Occipital lobe (tissue), 2 donors: ENCODE data around the gene COL28A1. TPM values are rescaled to one million over a fixed set of nuclear protein-coding genes. Genes with fewer than 3 reads are reported as not detected.
"Not testable (repeated sequence)": the region's sequence is repeated elsewhere in the genome, so short reads cannot be mapped to it uniquely, and the experiment has no call there.

Source experiments
- DNase-seq: peaks from one replicate; lab custom pipeline; 2025; lab: John Stamatoyannopoulos, UW
- total RNA-seq: library from RNA; depleted of rRNA; stranded (reverse); fragments of >200 nt; gene quantifications from one replicate; pipeline ENCODE4 v1.2.3, GENCODE V29; 2014

The COL28A1 gene
- total RNA-seq, 1 donor from 2014 or later, result 0.62 TPM

DNA sequence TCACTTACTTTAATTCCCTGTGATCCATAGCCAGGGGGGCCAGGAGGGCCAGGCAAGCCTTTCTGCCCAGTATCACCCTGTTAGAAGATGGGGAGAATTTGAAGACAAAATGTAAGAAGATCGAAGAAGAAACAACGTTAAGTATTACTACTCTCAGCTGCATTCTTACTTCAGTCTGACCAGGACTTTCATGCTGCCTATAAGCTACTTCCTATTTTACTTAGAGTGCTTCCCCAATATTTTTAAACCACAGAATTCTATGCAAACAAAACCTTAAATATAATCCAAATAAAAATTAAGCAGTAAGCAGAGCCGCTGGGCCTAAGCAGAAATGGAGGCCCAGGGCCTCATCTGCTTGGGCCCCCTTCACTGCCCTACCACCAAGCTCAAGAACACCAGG, 117.8 kb downstream of the COL28A1 start:
- no peak for DNase-seq

DNA sequence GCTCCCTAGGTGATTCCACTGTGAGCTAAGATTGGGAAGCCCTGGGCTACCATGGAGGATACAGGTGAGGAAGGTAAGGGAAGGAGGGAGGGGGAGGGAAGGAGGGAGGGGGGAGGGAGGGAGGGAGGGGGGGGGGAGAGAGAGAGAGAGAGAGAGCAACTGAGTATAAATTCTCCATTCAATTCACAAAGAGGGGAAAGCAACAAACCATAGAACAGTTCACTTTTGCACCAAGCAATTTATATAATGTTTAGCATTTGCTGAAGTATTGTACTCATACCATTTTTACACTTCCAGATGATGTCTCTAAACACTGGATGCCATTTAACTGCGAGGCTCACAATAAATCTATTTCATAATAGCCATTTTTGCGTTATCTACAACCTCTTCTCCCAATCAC, 118.3 kb downstream of the COL28A1 start:
- DNase-seq, result no peak

DNA sequence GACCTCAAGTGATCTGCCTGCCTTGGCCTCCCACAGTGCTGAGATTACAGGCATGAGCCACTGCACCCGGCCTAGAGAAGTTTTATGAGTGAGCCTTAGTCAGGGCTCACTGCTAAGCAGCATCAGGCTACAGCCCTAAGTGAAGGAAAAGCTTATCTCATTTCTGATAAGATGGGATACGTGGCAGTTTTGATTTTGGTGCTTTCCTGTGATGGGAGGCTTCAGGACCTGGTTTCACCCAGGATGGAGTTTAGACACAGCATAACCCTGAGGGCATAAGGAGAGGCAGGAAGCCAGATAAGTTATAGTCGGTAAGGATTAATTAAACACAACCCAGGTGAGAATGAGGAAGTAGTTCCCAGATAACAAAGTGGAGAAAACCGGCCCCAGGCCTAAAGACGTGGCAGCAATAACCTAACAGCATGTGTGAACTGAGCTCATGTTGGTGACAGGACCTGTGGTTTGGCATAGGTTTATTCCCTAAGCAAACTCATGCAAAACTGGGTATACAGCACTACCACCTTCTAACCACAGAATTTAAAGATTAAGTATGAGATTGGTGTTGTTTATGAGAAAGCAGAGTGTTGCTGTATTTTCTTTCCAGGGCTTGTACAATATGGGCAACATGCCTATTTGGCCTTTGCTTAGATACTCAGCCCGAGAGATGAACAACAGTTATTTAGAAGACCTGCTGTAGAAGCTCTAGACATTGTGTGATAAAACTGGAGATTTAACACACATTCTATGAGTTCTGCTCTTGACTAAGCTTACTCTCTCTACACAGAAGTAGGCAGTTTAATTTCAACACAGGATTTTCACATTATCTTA, 119.4 kb downstream of the COL28A1 start:
- DNase-seq, result no peak

DNA sequence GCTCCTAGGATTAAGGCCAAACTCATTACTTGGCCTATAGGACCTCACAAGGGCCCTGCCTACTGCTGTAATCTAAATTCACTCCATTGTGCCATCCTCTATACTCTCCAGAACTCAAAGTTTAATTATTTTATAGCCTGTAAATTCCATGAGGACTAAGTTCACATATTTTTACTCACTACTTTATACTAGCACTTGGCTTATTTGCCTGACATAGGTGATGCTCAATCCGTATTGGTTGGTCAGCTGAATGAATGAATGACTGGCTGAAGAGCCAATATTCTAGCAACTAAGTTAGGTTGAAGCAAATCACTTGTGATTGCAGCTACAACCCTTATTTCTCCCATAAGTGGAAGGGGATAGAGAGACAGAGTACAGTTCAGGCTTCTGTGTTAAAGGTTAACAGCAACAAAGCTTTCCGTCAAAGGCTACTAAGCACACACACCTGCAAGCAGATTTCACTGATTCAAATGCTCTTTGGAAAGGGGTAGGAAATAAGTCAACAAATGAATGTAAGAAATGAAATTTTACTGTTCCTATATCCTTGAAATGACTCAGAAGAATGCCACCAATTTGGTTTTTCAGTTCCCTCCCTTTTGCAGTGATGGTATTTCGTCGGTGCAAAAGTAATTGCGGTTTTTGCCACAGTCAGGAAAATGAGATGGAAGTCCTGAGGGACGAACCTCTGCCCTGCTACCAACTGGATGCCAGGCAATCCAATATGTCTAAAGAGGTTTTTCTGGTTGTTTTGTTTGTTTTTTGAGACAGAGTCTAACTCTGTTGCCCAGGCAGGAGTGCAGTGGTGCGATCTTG, 120.7 kb downstream of the COL28A1 start:
- no peak for DNase-seq

DNA sequence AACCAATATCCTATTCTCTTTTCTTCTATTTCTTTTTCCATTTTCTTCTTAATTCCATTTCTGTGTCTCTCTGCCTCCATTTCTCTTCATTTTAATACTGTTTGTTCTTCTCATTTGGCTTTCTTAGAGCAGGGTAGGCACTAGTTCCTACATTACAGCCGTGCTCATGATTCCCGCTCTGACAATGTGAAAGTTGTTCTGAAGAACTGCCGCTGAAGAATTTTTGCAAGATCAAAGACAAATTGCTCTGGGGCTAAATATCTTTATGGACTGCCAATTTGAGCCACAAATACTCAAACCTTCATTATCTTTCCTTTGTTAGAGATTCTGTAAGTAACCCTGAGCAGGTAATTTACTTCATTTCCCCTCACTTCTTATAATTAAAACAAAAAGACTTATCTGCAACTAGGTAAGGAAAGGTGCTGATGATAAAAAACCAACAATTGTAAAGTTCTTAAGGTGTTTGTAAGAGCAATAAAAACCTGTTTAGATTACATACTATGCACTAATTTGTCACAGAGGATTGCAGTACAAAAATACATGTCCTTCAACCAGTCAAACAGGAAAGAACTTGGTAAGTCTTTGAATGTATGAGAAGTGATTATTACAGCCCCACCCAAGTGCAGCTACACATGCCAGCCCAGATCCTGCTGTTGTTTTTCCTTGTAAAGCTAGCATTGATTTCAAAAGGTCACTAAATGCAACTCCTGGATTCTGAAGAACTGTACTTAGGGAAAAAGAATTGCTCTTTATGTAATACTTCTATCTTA, 127.5 kb downstream of the COL28A1 start:
- no peak for DNase-seq

DNA sequence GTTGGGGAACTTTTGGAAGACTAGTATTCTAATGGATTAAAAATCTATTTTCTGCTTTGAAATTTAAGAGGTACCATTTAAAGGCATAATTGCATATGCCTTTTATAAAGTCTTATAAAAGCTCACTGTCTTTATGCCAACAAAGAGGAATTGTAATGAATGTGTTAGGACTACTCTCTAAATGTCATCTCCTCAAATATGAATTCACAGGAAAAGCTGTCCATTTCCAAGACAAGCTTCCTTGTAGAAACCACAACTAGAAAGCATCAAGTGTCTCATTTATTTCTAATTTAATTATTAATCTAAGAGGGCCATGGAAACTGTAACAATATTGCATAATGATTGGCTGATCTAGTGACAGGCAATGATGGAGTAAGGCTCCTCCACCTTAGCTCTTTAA, 130.2 kb downstream of the COL28A1 start:
- no peak for DNase-seq

DNA sequence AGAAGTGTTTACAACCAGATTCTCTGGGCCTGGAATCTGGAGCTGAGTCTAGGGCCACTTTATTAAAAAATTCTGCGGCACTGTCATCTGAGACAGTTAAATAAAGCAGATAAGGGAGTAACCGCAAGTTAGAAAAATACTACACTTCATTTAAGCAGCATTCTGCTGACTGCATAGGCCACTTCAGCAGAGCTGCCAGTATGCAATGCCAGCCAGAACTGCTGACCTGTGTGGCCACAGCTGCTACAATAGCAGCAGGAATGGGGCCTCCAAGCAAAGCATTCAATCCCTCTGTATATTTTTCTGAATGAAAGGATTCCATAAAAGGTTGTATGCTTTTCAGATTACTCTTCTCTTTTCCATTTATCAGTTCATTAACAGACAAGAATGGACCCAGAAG, 136.0 kb downstream of the COL28A1 start:
- DNase-seq, result no peak

DNA sequence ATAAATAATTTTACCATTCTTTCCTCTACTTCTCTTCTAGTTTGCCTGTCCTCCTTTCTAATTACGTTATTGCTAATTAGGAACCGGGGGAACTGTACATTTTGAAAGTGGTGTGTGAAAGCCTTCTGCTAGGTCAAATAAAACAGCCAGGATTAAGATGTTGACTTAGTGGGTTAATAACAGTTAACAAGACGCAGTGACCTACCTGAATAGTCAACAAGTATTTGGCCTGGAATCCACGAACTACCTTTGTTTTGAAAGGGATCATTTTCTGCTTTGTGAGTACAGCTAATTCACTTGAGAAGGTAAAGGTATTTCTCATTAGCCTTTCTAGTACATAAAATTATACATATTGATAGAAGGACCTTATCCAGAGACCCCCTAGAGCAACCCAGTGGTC, 139.9 kb downstream of the COL28A1 start:
- DNase-seq, result no peak

DNA sequence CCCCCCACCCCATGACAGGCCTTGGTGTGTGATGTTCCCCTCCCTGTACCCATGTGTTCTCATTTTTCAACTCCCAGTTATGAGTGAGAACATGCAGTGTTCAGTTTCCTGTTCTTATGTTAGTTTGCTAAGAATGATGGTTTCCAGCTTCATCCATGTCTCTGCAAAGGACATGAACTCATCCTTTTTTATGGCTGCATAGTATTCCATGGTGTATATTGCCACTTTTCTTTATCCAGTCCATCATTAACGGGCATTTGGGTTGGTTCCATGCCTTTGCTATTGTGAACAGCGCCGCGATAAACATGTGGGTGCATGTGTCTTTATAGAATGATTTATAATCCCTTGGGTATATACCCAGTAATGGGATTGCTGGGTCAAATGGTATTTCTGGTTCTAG, 147.5 kb downstream of the COL28A1 start:
- DNase-seq, result not testable (repeated sequence)

DNA sequence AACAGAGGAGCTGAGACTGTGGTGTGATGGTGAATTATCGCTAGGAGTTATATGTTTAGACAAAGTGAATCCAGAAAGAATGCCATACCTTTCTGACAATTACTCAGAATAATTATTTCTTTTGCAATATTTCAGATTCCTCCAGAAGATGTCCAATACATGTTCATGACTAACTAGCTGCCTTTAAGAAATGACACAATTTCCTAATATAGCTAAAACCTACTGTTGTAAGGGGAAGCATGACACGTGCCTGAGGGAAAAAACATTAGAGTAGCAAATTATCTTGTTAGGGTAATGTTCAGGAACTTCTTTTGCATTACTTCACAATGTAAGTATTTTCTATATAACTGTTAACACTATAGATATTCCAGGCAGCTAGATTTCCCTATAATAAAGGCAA, 150.3 kb downstream of the COL28A1 start:
- DNase-seq, result no peak

DNA sequence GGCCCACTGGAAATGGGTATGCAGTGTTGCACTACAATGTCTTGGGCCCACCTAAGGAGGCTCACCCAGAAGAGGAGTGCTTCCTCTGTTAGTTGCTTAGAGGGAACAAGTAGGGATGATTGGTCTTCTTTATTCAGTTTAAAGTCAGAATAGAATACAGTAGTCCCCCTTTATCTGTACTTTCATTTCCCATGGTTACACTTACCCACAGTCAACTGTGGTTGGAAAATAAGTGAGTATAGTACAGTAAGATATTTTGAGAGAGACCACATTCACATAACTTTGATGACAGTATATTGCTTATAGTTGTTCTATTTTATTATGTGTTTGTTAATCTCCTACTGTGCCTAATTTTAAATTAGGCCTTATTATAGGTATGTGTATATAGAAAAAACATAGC, 151.4 kb downstream of the COL28A1 start:
- no peak for DNase-seq

DNA sequence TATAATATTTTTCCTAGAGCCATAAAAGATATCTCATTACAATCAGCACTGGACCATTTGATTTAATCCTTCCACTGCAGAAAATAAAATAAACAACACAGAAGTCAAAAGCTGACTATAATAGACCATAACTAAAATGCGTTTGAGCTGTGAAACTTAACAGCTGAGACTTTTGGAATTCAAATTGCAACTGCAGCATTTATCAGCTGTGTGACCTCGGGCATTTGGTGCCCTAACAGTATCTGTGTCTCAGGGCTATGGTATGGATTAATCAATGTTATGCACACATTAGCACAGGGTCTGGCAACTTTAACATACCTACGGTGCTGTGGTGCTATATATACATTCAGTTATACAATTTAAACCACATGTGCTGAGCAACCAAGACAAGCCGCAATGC, 160.1 kb downstream of the COL28A1 start:
- DNase-seq, result no peak

DNA sequence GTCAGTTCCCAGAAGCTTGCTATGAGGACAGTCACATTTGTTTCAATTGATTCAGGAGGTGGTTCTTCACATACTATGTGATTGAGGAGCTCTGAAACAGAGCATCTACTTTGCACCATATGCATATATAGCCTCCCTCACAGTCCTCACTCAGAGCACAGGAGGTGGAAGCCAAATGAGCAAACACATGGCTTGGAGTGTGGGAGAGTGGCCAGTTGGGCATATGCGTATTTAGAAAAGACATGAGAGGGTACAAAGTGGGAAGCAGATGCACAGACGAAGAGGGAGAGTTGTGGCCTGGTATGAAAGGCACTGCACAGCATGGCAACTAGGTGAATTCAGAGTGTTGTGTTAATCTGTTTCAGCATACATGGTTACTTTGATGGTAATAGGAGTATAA, 165.6 kb downstream of the COL28A1 start:
- DNase-seq, result no peak

DNA sequence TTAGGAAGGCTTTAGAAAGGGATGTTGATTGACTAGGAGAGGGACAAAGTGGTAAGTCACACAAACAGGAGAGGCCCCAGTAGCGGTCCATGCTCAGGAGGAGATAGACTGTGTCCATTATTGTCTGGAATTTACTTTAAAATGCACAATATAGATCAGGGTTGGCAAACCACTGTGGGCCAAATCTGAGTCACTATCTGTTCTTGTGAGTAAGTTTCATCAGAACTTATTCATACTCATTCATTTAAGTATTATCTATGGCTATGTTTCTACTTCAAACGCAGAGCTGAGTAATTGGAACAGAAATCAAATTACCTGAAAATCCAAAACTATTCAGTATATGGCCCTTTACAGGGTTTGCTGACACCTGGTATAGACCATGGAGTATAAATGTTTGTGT, 166.5 kb downstream of the COL28A1 start:
- no peak for DNase-seq

DNA sequence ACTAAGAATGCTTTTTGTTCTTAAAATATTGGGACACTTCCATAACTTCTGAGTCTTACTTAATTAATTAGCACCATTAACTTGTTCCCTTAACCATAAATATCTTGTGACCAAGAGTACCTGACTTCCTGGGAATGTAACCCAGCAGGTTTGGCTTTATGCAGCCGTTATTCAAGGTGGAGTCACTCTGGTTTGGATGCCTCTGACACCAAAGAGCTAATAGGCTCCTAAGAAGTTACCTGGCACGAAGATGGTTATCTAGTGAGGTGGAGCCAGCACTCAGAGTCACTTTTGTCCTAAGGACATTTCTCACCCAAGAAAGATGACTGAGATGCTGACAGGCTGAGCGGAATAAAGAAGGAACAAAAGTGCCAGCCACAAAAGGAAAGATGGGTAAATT, 181.0 kb downstream of the COL28A1 start:
- no peak for DNase-seq

DNA sequence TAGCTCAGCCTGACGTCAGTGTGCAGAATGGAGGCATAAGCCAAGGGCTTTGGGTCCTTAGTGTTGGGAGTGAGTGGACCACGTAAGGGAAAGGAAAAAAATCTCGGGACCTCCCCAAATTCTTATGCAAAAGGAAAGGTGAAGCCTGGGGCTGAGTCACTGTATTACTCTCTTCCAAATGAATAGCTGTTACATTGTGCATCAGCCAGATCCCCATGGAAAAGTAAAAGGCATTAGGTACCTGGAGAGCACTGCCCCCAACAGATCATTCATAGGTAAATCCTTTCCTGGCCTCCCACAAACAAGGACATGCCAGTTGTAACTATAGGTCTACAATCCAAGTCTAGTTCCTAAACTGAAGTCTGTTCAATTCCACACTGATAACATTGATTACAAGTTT, 182.8 kb downstream of the COL28A1 start:
- DNase-seq, result no peak

DNA sequence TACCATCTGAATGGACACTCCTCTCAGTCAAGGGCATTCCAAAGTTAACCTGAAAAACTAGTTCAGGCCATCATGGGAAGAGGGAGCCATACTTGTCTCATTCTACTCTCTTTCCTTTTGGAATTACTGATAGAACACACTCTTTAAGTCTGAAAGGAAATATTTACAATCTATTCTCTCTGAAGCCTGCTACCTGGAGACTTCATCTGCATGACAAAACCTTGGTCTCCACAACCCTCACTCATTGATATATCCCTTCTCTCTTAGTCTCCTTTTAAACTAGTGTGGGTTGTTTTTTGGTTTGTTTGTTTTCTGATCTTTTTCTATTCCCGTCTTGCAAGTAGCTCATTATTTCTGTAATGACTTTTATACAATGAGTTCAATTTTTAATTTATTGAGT, 183.8 kb downstream of the COL28A1 start:
- no peak for DNase-seq

DNA sequence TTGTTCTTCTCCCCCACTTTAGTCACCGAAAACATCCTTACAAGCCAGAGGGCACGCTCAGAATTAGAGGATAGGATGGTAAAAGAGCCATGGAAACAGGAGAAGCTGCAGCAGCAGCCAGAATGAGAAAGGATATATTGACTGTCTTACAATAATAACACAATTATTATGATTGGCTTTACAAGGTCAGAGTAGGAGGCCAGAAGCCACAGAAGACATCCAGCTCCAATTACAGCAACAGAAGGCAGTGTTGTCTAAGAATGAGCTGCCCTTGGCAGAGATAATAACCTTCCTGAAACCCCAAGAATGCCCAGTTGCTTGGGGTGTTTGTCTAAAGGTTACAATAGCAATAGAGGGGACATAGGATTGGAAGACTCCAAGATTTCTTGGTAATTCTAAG, 184.5 kb downstream of the COL28A1 start:
- no peak for DNase-seq

DNA sequence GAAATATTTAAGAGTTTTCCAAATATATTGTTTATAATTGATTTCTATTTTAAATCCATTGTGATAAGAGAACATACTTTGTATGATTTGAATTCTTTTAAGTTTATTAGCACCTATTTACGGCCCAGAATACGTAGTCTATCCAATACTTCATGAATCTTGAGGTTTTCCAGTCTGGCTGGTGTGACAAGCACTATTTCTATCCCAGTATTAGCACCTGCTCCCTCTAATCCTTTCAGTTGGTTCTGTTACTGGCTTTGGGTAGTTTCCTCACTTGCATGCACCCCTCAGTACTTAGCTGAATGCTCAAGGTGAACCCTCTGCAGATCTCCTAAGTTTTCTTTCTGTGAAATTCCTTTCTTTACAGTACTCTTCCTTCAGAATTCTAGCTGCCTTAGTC, 186.5 kb downstream of the COL28A1 start:
- DNase-seq, result no peak

DNA sequence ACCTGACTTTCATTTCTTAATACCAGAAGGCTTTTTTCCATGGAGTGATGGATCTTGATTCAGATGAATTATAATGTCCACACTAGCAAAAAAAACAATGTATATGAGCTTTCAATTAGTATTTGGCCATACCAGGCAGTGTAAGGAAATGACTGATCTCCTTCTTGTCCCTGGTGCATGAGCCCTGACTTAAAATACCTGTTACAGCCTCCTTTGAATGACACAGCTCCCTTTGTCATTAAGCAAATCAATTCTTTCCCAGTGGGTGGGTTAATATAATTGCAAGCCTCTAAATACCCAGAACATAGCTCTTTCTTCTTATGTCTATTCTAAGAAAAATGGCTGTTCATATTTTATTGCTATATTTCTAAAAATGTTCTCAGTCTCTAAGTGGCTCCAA, 188.6 kb downstream of the COL28A1 start:
- no peak for DNase-seq

DNA sequence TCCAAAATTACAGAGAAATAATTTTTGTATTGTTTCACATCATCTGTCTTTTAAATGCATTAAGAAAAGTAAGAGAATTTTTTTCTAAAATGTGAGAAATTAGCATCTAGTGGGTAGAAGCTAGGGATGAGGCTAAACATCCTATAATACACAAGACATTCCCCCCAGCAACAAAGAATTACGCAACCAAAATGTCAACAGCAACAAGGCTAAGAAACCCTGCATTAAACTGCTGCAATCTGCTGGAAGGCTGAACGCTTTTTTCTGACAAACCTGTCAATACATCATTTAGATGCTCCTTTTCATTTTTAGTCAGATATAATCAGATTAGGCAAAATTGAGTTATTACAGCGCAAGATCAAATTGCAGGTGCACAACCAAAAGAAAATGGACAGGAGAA, 191.1 kb downstream of the COL28A1 start:
- DNase-seq, result no peak

DNA sequence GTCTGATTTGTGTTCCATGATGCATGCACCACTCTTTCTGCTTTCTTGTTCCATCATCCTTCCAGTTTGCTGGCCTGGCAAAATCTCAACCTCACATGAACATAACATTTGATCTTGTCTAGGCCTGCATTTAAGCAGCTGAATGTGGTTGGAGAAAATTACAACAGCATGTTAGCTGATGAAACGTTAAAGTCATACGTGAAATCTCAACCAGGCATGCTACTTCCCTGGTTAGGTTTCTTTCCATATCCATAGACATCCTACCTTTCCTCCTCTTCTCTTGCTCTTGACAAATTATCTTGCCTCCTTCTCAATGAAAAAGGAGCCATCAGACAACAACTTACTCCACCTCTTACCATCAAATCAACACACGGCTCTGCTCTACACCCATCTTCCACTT, 199.8 kb downstream of the COL28A1 start:
- DNase-seq, result no peak
